Activated naive CD8-positive, alpha-beta T cell treated with anti-CD3 and anti-CD28 coated beads, Interleukin-2, amount 50 U/mL, for 24 hours (primary cell): ENCODE measurements around the gene NMRAL1.

Experiments
- ATAC-seq: fragments of 150-1000 bp; cut with Tn5 transposase; one replicate; pipeline ENCODE4 v1.10.0; 2021
- DNase-seq: peaks from one replicate; pipeline ENCODE4 v3.0.0; 2021
- H3K27ac Mint-ChIP-seq: one replicate; pipeline ENCODE4 v1.8.0; 2021; ENCODE audit warnings: mild to moderate bottlenecking, mixed read lengths
- H3K27me3 Mint-ChIP-seq: one replicate; pipeline ENCODE4 v1.8.0; 2021; ENCODE audit warnings: mixed read lengths
- H3K36me3 Mint-ChIP-seq: one replicate; pipeline ENCODE4 v1.8.0; 2021; ENCODE audit warnings: low read depth, mixed read lengths
- H3K4me1 Mint-ChIP-seq: one replicate; pipeline ENCODE4 v1.8.0; 2021; ENCODE audit warnings: mixed read lengths
- H3K4me3 Mint-ChIP-seq: one replicate; pipeline ENCODE4 v1.8.0; 2021; ENCODE audit warnings: mild to moderate bottlenecking, moderate library complexity, mixed read lengths
- H3K9me3 Mint-ChIP-seq: one replicate; pipeline ENCODE4 v1.8.0; 2021; ENCODE audit warnings: mixed read lengths

Gene NMRAL1

DNA sequence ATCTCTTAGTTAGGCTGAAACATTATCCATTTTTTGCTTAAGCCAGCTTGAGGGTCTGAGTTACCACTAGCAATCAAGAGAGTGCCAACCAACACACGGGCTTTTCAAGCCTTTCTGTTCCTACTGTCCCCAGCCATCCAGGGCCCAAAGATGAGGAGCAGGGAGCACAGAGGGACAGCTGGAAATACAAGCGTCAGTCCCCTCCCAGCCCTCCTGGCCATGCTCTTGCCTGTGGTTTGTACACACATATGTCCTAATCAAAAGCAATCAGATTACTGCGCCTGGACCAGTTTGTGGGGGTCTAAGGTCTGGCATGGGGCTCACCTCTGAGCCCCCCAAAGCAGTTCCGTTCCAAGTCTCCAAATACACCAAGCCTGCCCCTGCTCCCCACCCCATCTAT, 61.6 kb downstream of the NMRAL1 start:
- Mint-ChIP-seq H3K4me3 (no peak overlapping the region), H3K27ac (no peak overlapping the region), H3K27me3 (no peaks in the 10 kb centered on the region)

DNA sequence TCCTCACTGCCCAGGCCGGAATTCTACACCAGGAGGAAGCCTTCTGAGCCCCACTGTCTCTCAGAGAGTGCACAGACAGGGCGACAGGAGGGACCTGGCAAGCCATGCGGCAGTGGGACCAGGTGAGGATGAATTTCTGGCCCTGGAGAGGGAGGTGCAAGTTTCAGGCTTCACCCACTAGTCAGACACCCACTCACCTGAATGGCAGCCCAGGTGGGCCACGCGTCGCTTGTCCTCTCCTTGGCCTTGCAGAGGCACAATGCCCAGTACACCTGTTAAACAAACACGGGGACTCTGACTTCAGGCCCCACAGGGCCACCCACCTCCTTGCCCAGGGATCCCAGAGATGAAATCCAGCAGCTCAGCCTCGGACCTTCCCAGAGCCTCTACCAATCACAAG, 62.3 kb downstream of the NMRAL1 start:
- H3K36me3 Mint-ChIP-seq: peaks cover 27% of the 10 kb centered on the region
- H3K4me3 Mint-ChIP-seq: no peak overlapping the region
- H3K9me3 Mint-ChIP-seq: no peaks in the 10 kb centered on the region
- no peaks in the 10 kb centered on the region for H3K27me3 Mint-ChIP-seq
- H3K4me1 Mint-ChIP-seq: peaks cover 35% of the 10 kb centered on the region
- no peak for DNase-seq
- no peak overlapping the region for H3K27ac Mint-ChIP-seq
- no peak for ATAC-seq

More for the DNA sequence above, 61.6 kb downstream of the NMRAL1 start:
- DNase-seq (no peak), ATAC-seq (no peak)
- H3K36me3 Mint-ChIP-seq: peaks cover 26% of the 10 kb centered on the region
- peaks cover 37% of the 10 kb centered on the region for H3K4me1 Mint-ChIP-seq
- no peaks in the 10 kb centered on the region for H3K9me3 Mint-ChIP-seq
